ENCODE results near the gene FAR2.
"Not testable (repeated sequence)": the region's sequence is repeated elsewhere in the genome, so short reads cannot be mapped to it uniquely, and the experiment has no call there.

Gene FAR2

GRCh38 chr12:29329411-29329810 lies 180.3 kb downstream of the FAR2 start:
- DNase-seq (ENCODE audit: low read depth): no peak

- no peak for DNase-seq (ENCODE audit: low read depth)
Observed at GRCh38 chr12:29333178-29333577, 184.1 kb downstream of the FAR2 start.

GRCh38 chr12:29334937-29335336 lies 185.9 kb downstream of the FAR2 start:
- DNase-seq (ENCODE audit: low read depth): no peak

- no peak for DNase-seq (ENCODE audit: low read depth)
Observed at GRCh38 chr12:29337325-29337724, 188.2 kb downstream of the FAR2 start.

- DNase-seq (ENCODE audit: low read depth): no peak
Observed at GRCh38 chr12:29343022-29343799, 194.1 kb downstream of the FAR2 start.

- no peak for DNase-seq (ENCODE audit: low read depth)
Observed at GRCh38 chr12:29346769-29347421, 197.8 kb downstream of the FAR2 start.

- DNase-seq (ENCODE audit: low read depth): no peak
Observed at GRCh38 chr12:29350080-29350479, 201.0 kb downstream of the FAR2 start.

- no peak for DNase-seq (ENCODE audit: low read depth)
Observed at GRCh38 chr12:29354954-29355353, 205.9 kb downstream of the FAR2 start.

- no peak for DNase-seq (ENCODE audit: low read depth)
Observed at GRCh38 chr12:29365091-29365490, 216.0 kb downstream of the FAR2 start.

- DNase-seq (ENCODE audit: low read depth): no peak
Observed at GRCh38 chr12:29374012-29374411, 224.9 kb downstream of the FAR2 start.

- DNase-seq (ENCODE audit: low read depth): no peak
Observed at GRCh38 chr12:29374913-29375312, 225.8 kb downstream of the FAR2 start.

GRCh38 chr12:29376118-29376517 lies 227.0 kb downstream of the FAR2 start:
- no peak for DNase-seq (ENCODE audit: low read depth)

- DNase-seq (ENCODE audit: low read depth): peak; percentile 81
Observed at GRCh38 chr12:29380536-29381523, 231.8 kb downstream of the FAR2 start, which contains the start of gene ERGIC2. ERGIC2 (minus strand) TSS chr12:29381172; CDS start chr12:29371633, 9,539 bp downstream.

- DNase-seq (ENCODE audit: low read depth): no peak
Observed at GRCh38 chr12:29382251-29382650, 233.2 kb downstream of the FAR2 start.

- not testable (repeated sequence) for DNase-seq (ENCODE audit: low read depth)
Observed at GRCh38 chr12:29385194-29385593, 236.1 kb downstream of the FAR2 start.
